SK-N-DZ (cell line): ENCODE measurements around the gene SPON1.
"Not testable (repeated sequence)": the region's sequence is repeated elsewhere in the genome, so short reads cannot be mapped to it uniquely, and the experiment has no call there.

ENCODE experiments used
- DNase-seq: peaks from one replicate; pipeline ENCODE4 v3.0.0-alpha.2; 2015; ENCODE audit warnings: low spot score

SPON1 gene

DNA sequence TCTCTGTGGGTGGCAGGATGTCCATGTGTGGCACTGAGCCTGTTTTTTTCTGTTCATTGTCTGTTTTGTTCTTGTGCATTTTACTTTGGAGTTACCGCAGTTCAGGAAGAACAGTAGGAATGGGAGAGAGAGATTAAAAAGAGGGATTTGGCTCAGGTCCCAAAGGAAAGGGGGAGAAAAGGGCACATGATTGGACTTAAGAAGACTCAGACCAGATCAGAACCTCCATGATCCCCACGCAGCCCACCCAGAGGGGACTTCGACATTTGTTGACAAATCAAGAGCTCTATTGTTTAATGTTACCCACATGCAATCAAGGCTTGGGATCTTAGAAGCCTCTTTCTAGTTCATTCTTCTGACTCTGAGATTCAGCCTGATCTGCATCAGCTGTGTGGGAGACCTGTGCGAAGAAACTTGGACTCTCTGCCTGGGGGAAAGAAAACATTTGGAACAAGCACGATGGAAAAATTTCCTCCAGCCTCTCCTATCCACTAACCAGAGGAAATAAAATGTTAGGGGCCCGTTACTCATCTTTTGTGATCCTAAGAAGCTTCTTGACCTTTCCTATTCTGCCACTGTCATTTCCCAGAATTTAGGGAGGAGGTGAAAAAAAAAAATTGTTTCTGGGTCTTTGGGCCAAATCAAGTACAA lies 119.2 kb downstream of the SPON1 start:
- DNase-seq = no peak

DNA sequence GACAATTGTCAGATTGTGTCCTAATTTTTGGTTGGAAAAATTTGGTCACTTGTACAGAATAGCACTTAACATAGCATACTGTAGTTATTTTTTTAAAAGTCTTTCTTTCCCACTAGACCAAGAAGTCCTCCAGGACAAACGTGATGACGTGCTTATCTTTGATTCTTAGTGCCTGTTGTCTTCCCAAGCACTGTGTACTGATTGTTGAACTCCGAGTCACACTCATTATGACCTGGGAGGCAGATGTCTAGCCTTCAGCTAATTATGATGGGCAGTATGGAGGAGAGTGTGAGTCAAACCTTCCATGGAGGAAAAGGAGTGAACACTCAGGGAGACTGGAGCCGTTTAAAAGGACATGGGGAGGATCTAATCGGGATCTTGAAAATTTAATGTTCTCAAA lies 119.8 kb downstream of the SPON1 start:
- DNase-seq = no peak

DNA sequence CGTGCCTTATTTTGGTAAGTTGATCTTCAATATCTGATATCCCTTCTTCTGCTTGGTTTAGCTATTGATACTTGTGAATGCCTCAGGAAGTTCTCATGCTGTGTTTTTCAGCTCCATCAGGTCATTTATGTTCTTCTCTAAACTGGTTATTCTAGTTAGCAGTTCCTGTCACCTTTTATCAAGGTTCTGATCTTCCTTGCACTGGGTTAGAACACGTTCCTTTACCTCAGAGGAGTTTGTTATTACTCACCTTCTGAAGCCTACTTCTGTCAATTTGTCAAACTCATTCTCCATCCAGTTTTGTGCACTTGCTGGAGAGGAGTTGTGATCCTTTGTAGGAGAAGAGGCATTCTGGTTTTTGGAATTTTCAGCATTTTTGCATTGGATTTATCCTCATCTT lies 126.3 kb downstream of the SPON1 start:
- not testable (repeated sequence) for DNase-seq

DNA sequence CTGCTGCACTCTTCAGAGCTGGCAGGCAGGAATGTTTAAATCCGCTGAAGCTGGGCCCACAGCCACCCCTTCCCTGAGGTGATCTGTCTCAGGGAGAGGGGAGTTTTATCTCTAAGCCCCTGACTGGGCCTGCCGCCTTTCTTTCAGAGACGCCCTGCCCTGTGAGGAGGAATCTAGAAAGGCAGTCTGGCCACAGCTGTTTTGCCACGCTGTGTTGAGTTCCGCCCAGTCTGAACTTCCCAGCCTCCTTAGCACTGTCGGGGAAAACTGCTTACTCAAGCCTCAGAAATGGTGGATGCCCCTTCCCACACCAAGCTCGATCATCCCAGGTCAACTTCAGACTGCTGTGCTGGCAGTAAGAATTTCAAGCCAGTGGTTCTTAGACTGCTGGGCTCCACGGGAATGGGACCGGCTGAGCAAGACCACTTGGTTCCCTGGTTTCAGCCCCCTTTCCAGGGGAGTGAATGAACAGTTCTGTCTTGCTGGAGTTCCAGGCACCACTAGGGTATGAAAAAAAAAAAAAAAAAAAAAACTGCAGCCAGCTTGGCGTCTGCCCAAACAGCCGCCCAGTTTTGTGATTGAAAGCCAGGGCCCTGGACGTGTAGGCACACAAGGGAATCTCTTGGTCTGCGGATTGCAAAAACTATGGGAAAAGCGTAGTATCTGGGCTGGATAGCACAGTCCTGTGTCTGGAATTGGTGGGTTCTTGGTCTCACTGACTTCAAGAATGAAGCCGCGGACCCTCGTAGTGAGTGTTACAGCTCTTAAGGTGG lies 127.4 kb downstream of the SPON1 start:
- DNase-seq = no peak

DNA sequence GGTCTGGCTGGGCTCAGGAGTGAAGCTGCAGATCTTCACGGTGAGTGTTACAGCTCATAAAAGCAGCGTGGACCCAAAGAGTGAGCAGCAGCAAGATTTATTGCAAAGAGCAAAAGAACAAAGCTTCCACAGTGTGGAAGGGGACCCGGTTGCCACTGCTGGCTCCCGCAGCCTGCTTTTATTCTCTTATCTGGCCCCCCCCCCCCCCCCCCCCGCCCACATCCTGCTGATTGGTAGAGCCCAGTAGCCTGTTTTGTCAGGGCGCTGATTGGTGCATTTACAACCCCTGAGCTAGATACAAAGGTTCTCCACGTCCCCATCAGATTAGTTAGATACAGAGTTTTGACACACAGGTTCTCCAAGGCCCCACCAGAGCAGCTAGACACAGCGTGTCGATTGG lies 128.1 kb downstream of the SPON1 start:
- DNase-seq = not testable (repeated sequence)

DNA sequence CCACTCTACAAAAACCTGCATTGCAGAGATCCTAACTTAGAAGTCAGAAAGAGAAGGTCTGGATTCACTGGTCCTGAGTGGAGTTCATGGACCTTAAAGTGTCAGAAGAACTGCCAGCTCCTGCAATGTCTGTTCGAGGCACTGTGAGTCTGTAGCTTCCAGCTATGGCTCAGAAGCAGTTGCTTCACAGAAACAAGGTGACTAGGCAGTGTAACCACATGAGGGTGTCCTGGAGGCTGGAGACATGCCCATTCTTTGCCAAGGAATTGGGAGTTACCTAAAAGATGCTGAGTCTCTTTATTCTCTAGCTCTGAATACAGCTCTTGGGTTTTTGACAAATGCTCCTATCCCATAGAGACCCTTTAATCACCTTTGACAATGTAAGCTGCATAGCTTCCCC lies 130.5 kb downstream of the SPON1 start:
- no peak for DNase-seq

DNA sequence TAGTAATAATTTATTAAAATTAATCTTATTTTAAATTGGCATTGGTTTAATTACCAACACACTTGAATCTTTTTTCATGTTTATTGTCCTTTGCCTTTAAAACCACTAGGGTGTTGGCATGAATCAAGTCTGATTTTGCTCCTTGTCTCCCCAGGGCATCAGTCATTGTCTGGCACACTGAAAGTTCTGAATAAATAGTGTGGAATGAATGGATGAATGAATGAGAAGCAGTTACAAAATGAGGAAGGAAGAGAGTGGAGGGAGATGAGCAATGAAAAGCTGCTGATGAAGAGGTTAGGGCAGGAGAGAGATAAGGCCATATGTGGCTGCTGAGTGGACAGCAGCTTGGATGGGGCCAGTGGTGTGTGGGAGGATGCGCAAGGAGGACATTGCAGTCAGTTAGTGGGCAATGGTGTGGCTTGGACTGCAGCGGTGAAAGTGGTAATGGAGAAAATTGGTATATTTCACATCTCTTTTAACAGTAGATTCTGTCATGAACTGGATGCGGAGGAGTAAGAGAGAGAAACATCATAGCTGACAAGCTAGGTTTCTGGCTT lies 132.0 kb downstream of the SPON1 start:
- no peak for DNase-seq

DNA sequence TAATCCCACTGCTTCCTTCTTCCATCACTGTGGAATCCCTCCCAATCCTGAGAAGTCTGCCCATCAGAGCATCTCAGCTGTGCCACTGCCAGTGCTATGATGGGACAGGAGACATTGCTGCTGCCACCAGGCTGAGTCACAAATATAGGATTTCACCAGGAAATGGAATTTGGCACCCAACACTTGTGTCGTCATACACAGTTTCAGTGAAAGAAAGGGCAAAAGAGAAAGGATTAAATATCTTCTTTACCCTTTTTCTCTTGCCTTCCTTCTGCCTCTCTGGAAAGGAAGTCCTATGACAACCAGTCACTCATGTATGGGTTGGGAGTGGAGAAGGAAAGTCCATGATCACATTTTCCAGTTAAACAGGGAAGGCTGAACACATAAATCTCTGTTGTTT lies 133.4 kb downstream of the SPON1 start:
- DNase-seq = no peak

DNA sequence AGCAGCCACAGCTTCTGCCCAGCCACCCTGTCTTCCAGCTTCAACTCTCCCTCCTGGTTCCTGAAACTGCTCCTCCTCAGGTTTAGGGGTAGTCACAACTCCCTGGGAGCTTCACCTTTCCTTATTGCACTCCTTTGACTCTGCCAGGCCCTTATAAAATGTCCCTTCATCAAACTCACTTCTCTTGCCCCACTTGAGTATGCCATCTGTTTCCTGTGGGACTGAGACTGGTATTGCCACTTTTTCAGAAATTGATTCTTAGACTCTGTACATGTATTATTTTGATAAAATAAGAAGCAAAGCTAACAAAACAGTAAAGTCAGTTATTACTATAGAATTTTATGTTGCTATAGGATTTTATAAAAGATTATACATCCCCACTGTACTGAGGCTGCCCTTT lies 134.1 kb downstream of the SPON1 start:
- DNase-seq = no peak

DNA sequence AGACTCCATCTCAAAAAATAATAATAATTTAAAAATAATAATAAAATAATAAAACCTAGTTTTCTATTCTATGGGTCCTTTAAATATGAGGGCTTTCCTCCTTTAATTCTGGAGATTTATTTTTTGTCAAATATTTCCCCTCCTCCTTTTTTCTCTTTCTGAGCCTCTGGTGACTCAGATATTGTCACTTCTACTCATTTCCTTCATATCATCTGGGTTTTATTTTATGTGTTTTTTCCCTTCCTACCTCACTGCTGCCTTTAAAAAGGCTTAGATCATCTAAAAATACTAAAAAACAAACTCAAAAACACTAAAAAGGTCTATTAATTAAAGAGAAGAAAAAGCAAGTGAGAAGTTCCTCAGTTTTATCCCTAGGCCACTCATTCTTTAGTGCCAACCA lies 138.9 kb downstream of the SPON1 start:
- DNase-seq = no peak

DNA sequence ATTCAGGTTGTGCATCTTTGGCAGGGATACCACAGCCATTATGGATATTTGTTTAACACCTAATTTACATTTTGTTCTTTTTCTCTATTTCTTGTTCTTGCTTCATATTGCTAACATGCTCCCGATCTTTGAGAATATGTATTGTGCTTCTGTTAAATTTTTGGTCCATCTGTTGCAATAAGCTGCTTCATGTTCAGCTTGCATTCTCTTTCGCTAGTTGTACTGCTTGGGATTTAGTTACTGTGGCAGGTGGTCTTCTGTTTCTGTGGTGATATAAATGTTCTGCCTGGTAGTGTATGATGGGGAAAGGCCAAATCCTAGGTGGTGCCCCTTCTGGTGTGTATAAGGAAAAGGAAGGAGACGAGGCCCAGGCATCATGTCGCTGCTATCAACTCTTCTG lies 140.2 kb downstream of the SPON1 start:
- DNase-seq = no peak

DNA sequence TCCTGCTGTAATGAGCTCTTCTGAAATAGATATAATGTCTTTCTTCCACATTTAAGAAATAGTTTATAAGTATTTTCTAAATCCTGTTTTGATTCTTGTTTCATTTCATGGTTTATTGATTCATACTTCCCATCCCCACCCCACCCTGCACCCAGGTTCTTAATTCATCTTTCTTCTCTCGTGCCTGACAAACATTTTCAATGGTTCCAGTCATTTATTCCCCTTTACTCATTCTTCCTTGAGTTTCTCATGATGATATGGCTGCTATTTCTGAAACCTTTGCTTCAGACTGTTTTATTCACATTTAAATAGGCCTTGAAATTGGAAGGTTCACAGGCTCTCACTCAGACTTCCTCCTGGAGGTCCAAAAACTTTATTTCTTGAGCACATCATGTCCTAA lies 142.9 kb downstream of the SPON1 start:
- DNase-seq = no peak

DNA sequence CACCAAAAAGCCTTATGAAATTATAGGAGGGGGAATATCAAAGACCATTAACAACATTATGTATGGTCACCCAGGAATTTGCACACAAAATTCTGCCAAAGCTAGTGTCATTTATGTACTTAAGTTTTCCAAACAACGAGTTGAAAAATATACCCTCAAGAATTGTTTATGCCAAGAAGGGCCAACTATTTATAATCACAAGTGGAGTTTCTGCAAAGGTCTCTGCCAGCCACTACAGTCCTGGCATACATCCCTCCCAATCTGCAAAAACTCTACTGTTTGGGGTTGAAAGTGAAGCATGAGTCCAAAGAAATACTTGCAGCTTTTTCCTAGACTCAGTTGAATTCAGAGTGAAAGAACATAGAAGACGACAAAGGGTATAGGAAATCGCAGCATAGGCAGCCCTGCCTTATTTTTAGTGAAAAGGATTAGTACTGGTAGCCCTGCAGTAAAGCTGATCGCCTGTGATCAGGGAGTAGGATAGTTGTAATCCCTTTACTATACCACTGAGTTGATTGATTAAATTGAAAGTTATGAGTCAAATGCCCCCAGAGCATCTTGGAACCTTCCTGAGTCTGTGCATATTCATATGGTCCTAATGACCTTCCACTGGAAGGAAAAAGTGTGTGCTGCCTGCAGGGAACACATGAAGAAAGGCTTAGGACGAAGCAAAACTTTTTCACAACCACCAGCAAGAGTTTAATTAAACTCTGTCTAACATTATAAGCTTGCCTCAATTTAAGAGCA lies 144.0 kb downstream of the SPON1 start:
- no peak for DNase-seq

DNA sequence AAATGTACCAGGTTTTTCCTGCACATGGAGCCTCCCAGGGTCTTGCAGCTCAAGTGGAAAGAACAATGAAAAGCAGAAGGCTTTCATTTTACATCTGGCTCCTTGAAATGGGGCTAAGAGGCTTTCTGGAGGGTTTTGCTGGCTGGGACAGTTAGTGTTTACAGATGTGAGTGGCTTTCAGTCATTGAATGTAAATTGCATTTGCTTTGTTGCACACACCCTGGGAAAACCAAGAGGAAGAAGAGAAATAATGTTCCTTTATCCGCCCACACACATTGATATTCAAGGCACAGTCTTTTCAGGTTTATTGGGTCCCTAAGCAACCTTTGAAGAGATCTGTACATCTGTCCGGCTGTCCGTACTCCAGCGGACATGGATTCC lies 144.5 kb downstream of the SPON1 start:
- no peak for DNase-seq

DNA sequence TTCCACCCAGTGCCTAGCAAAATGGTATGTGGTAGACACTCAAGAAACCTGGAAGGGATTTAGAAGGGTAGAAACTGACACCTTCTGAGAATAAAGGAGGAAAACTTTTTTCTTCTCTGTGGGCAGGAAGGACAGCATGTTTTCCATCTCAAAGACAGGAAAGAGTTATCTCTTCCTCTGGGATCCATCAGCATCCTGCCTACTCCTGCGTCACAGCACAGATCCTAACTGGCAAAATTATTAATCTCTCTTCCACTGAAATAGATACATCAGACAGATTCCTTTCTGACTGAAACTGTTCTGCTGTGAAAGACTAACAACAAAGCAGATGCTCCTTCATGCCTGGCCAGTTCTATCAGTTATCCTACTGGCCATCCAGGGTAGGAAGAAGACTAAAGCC lies 147.2 kb downstream of the SPON1 start:
- DNase-seq = no peak

DNA sequence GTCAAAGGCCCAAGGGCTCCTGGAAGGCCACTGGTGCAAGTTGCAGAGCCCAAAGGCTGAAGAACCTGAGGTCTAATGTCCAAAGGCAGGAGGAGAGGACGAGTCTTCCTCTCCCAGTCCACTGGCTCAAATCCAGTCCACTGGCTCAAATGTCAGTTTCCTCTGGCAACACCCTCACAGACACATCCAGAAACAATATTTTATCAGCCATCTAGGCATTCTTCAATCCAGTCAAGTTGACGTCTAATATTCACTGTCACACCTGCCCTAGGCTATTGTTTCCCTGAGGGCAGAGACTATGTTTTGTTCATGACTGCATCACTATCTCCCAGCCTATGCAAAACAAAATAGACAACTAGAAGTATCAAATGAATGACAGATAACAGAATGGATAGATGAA lies 148.1 kb downstream of the SPON1 start:
- no peak for DNase-seq

DNA sequence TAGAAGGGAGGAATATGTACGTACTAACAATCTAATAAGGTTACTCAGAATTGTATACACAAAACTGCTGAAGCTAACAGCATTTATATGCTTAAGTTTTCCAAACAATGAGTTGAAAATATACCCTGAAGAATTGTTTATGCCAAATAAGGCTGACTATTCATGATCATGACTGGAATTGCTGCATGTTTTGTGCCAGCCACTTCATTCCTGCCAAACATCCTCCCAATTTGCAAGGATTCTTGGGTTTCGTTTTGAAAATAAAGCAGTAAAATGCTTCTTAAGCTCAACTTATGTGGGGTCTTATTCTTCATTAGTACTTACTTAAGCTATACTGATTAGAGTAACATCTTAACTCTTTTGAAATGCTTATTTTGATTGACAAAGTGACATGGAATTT lies 149.0 kb downstream of the SPON1 start:
- no peak for DNase-seq

DNA sequence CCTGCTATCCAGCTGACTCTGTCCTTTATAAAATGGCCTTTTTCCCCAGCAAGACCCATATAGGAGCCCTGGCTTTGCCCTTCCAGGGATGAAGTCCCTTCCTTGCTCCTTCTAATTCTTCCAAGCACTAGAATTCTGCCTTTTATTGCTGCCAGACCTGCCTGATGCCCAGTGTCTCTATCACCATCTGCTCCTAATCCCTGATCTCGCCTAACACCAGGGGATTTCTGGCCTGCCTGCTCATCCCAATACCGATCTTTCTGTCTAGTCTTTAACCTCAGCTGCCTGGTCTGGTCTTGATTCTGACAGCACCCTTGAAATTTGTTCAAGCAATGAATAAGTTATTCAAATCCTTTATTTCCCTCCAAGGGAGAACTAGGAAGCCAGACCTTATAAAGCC lies 150.2 kb downstream of the SPON1 start:
- DNase-seq = no peak

DNA sequence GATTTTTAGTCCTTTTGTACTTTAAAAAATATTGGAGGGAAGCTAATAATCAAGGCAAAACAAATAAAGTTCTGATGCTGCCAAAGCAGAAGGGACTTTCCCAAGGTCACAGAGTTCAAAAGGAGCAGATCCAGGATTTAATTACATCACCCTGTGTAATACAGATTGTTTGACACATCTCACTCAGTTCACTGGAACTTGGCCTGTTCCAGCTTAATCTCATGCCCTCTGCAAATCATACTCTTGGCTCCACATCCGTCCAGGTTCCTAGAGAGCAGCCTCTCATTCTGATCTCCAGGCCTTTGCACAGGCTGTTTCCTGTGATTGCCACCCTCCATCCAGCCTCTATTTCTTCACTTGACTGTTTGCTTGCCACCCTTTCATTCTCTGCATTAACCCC lies 151.7 kb downstream of the SPON1 start:
- DNase-seq = no peak

DNA sequence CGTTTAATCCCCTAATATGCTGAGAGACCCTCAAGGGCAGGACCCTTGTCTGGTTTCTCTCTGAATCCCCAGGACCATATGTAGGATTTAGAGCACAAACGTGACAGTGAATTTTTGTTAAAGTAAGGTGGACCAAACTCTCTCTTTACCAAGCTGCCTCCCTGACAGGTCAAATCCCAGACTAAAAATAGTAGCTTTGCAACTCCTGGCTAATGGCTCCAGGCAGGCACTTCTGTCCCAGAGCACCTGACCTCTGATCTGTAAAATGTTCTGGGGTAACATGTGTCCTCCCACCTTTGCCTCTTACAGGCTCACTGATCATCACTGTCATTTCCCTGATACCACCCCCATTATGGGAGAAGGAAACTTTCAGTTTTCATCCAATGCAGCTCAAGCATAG lies 152.3 kb downstream of the SPON1 start:
- DNase-seq = no peak

DNA sequence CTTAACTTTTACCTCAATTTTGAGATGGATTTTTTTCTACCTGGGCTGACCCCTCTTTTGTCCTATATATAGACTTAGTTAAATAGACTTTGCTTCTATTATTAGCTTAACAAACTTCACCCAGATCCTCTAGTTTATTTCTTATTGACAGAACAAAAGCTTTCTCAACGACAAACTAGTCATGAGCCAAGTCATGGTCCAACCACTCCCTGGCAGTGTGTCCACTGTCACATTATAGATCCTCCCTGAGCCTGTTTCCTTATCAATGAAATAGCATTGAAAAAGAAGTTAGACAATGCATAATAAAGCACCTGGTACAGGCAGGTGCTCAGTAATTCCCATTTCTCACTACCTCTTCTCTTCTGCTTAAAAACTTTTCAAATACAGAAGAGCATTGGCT lies 155.1 kb downstream of the SPON1 start:
- no peak for DNase-seq

DNA sequence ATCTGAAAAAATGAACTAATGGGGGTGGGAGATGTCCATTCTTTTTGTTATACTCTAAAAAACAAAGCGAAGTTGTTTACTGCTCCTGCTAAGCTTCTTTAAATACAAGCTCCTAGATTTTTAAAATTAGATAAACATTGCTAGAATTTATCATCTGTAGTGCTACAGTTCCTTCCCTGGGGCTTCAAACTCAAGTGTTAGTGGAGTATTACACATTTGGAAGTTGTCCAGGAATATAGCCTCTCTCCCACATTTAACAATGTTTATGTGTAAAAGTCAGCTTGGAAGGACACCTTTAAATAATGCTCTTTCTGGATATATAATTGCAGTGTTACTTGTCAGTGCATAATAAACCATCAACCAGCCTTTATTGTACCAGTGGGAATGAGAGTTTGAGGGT lies 155.5 kb downstream of the SPON1 start:
- DNase-seq = no peak

DNA sequence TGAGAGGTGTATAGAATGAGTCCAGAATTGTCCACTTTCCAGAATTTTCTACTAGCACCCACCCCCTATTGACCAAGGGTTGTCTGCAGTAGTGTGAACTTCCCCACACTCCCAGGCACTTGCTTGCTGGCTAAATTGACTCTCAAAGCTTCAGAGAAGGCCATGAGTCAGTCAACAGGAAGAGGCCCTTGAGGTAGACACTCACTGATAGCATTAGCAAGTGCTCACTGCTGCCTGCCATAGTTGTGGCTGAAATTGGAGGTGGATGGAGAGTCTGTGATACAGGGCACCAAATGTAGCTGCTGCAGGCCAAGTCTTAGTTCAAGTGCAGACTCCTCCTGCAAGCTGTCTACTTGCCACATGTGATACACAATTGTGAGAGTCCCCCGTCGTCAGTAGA lies 156.8 kb downstream of the SPON1 start:
- no peak for DNase-seq
